H9 (cell line): ENCODE measurements around the gene FBLN1. TPM values are rescaled to one million over a fixed set of nuclear protein-coding genes. Genes with fewer than 3 reads are reported as not detected.

Experiments
- DNase-seq: peaks from one replicate; pipeline ENCODE4 v3.0.0-alpha.2; 2017
- H2AFZ ChIP-seq: one replicate; pipeline ENCODE4 v1.6.1; 2013; ENCODE audit warnings: mild to moderate bottlenecking, low read length, control low read depth, moderate library complexity
- H2AK5ac ChIP-seq: 2 replicates; pipeline ENCODE4 v1.6.1; 2013; ENCODE audit warnings: low read length, control low read depth, mixed read lengths; ENCODE audit not compliant: insufficient read length
- H2BK120ac ChIP-seq: one replicate; pipeline ENCODE4 v1.6.1; 2013; ENCODE audit warnings: low read depth, mild to moderate bottlenecking, low read length, control low read depth, inconsistent platforms; ENCODE audit not compliant: poor library complexity, severe bottlenecking
- H2BK12ac ChIP-seq: 2 replicates; pipeline ENCODE4 v1.6.1; 2013; ENCODE audit warnings: low read length, control low read depth, mixed read lengths, low read depth; ENCODE audit not compliant: insufficient read length
- H2BK15ac ChIP-seq: 2 replicates; pipeline ENCODE4 v1.6.1; 2013; ENCODE audit warnings: low read depth, low read length, control low read depth
- H2BK20ac ChIP-seq: one replicate; pipeline ENCODE4 v1.6.1; 2013; ENCODE audit warnings: low read depth, mild to moderate bottlenecking, low read length, control low read depth, inconsistent platforms; ENCODE audit not compliant: poor library complexity, severe bottlenecking
- H2BK5ac ChIP-seq: 2 replicates; pipeline ENCODE4 v1.6.1; 2013; ENCODE audit warnings: low read length, control low read depth, mixed read lengths; ENCODE audit not compliant: insufficient read length
- H3K14ac ChIP-seq: 2 replicates; pipeline ENCODE4 v1.6.1; 2013; ENCODE audit warnings: low read length, control low read depth; ENCODE audit not compliant: insufficient read depth
- H3K18ac ChIP-seq: 2 replicates; pipeline ENCODE4 v1.6.1; 2013; ENCODE audit warnings: low read depth, mild to moderate bottlenecking, mixed read lengths, low read length, control low read depth; ENCODE audit not compliant: insufficient read length
- H3K23ac ChIP-seq: 2 replicates; pipeline ENCODE4 v1.6.1; 2013; ENCODE audit warnings: low read length, control low read depth, mixed read lengths, low read depth; ENCODE audit not compliant: insufficient read length
- H3K23me2 ChIP-seq: 2 replicates; pipeline ENCODE4 v1.6.1; 2013; ENCODE audit warnings: low read depth, mild to moderate bottlenecking, mixed read lengths, low read length, control low read depth; ENCODE audit not compliant: insufficient read length, poor library complexity, severe bottlenecking
- H3K27ac ChIP-seq: 2 replicates; pipeline ENCODE4 v1.5.1; 2013; ENCODE audit warnings: low read length, control low read depth, mixed read lengths, low read depth; ENCODE audit not compliant: insufficient read length
- H3K27me3 ChIP-seq: 2 replicates; pipeline ENCODE4 v1.6.1; 2013; ENCODE audit warnings: low read length, control low read depth, inconsistent platforms; ENCODE audit not compliant: insufficient read depth
- H3K4ac ChIP-seq: 2 replicates; pipeline ENCODE4 v1.6.1; 2013; ENCODE audit warnings: low read depth, mild to moderate bottlenecking, control low read depth, inconsistent platforms, low read length, moderate library complexity
- H3K4me1 ChIP-seq: 2 replicates; pipeline ENCODE4 v1.6.1; 2013; ENCODE audit warnings: low read length, control low read depth, inconsistent platforms; ENCODE audit not compliant: insufficient read depth
- H3K4me2 ChIP-seq: 2 replicates; pipeline ENCODE4 v1.6.1; 2013; ENCODE audit warnings: low read length, control low read depth, mixed read lengths; ENCODE audit not compliant: insufficient read length, insufficient read depth
- H3K56ac ChIP-seq: 2 replicates; pipeline ENCODE4 v1.6.1; 2013; ENCODE audit warnings: low read depth, mild to moderate bottlenecking, mixed read lengths, low read length, control low read depth; ENCODE audit not compliant: insufficient read length
- H3K79me1 ChIP-seq: 2 replicates; pipeline ENCODE4 v1.6.1; 2013; ENCODE audit warnings: low read depth, mild to moderate bottlenecking, moderate library complexity, low read length, control low read depth, inconsistent platforms; ENCODE audit not compliant: insufficient read depth, poor library complexity, severe bottlenecking
- H3K79me2 ChIP-seq: 2 replicates; pipeline ENCODE4 v1.6.1; 2013; ENCODE audit warnings: low read length, control low read depth, inconsistent platforms; ENCODE audit not compliant: insufficient read depth
- H3K9ac ChIP-seq: 2 replicates; pipeline ENCODE4 v1.6.1; 2013; ENCODE audit warnings: low read length, control low read depth, mixed read lengths; ENCODE audit not compliant: insufficient read length; ENCODE audit errors: extremely low read depth
- H3K9me3 ChIP-seq: one replicate; pipeline ENCODE4 v1.6.1; 2013; ENCODE audit warnings: low read depth, low read length, inconsistent platforms; ENCODE audit not compliant: control insufficient read depth
- H3T11ph ChIP-seq: one replicate; pipeline ENCODE4 v1.6.1; 2013; ENCODE audit warnings: mild to moderate bottlenecking, low read length, control low read depth, inconsistent platforms
- H4K20me1 ChIP-seq: one replicate; pipeline ENCODE4 v1.6.1; 2013; ENCODE audit not compliant: control insufficient read depth, insufficient read length, insufficient read depth
- H4K5ac ChIP-seq: 2 replicates; pipeline ENCODE4 v1.6.1; 2013; ENCODE audit warnings: low read depth, mild to moderate bottlenecking, mixed read lengths, low read length, control low read depth; ENCODE audit not compliant: insufficient read length
- H4K8ac ChIP-seq: replicated peaks from 2 replicates; pipeline ENCODE4 v1.6.1; 2013; ENCODE audit warnings: low read length, control low read depth, mixed read lengths, low read depth; ENCODE audit not compliant: insufficient read length
- H4K91ac ChIP-seq: 2 replicates; pipeline ENCODE4 v1.6.1; 2013; ENCODE audit warnings: low read depth, mild to moderate bottlenecking, moderate library complexity, mixed read lengths, low read length, control low read depth; ENCODE audit not compliant: insufficient read length
- H3K27ac Mint-ChIP-seq, 3 experiments: 2 replicates in 2 of 3; 3 replicates in 1 of 3; pipeline ENCODE4 v1.8.0; 2020 to 2021; ENCODE audit warnings: mixed read lengths in 3 of 3, mild to moderate bottlenecking in 1 of 3, moderate library complexity in 1 of 3
- H3K27me3 Mint-ChIP-seq: 2 replicates; pipeline ENCODE4 v1.8.0; 2021; ENCODE audit warnings: low read depth, mild to moderate bottlenecking, moderate library complexity, mixed read lengths
- H3K36me3 Mint-ChIP-seq, 3 experiments: 2 replicates in 2 of 3; 3 replicates in 1 of 3; pipeline ENCODE4 v1.8.0; 2020 to 2021; ENCODE audit warnings: low read depth in 3 of 3, mixed read lengths in 3 of 3; ENCODE audit not compliant: insufficient read depth in 1 of 3
- H3K4me1 Mint-ChIP-seq, 2 experiments: 2 replicates each; pipeline ENCODE4 v1.8.0; 2020; ENCODE audit warnings: mixed read lengths in 2 of 2
- H3K4me3 Mint-ChIP-seq, 2 experiments: 2 replicates in 1 of 2; 3 replicates in 1 of 2; pipeline ENCODE4 v1.8.0; 2020 to 2021; ENCODE audit warnings: mild to moderate bottlenecking in 2 of 2, mixed read lengths in 2 of 2, moderate library complexity in 1 of 2
- H3K9me3 Mint-ChIP-seq, 2 experiments: 2 replicates in 1 of 2; 3 replicates in 1 of 2; pipeline ENCODE4 v1.8.0; 2020; ENCODE audit warnings: mild to moderate bottlenecking in 2 of 2, mixed read lengths in 2 of 2, moderate library complexity in 1 of 2
- WGBS: extraction: QIAGEN DNeasy Blood & Tissue Kit; methylation state at CpG from one replicate; pipeline ENCODE4 v1.1.7; 2013; ENCODE audit warnings: missing lambda C conversion rate, low lambda C conversion rate, mixed read lengths; ENCODE audit not compliant: insufficient read length; ENCODE audit errors: extremely low coverage; 5-methylcytosine and 5-hydroxymethylcytosine counted together
- total RNA-seq: library from RNA; stranded (reverse); gene quantifications from 2 replicates; pipeline ENCODE4 v1.2.1, GENCODE V29; 2021
- TF ChIP-seq, protein P1 (sequence below): fragments of 200-600 bp; sonication (generic); conservative IDR thresholded peaks from 3 replicates; pipeline ENCODE4 v1.8.0; 2021; ENCODE audit warnings: antibody characterized with exemption, mild to moderate bottlenecking

FBLN1 gene
- total RNA-seq, 1 experiment from 2014 or later: 140 TPM

DNA sequence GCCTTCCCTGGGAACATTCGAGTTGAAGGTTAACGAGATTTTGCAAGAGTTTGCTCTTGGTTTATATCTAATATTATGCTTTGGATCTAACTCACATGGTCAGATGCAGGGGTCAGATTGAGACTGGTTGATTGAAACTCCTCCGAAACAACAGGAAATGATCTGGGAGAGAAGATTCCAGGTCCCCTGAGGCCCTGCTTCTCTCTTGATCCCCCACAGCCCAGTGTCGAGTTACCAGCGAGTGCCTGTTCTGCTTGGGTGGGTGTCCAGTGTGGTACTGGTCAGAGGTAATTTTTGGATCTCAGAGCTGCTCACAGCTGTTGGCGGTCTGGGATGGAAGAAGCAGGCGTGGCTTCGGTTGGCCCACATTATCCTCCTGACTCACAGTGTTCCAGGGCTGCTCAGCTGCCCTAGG lies 9.2 kb downstream of the FBLN1 start:
- no peaks in the 10 kb centered on the region for H3K23me2 ChIP-seq

More for the DNA sequence above, 9.2 kb downstream of the FBLN1 start:
- no peak overlapping the region for H3K4ac ChIP-seq
- H2BK12ac ChIP-seq: no peak overlapping the region
- WGBS: no CpG with 5 or more reads among the region's 8 CpGs
- H3K27me3 ChIP-seq: no peaks in the 10 kb centered on the region
- Mint-ChIP-seq H3K4me1 (peaks cover 74 to 81% of the 10 kb centered on the region in 2 experiments), H3K4me3 (no peak overlapping the region), H3K27ac (peak overlapping the region; percentile 39 to 80 (median 57); a peak in 6 of 7 replicates), H3K9me3 (no peaks in the 10 kb centered on the region), H3K36me3 (peaks cover 5 to 14% (median 8%) of the 10 kb centered on the region in 3 experiments; a peak in 6 of 7 replicates), H3K27me3 (no peaks in the 10 kb centered on the region)
- H2BK20ac ChIP-seq: no peak overlapping the region
- no peak overlapping the region for H3K9ac ChIP-seq
- H3K23ac ChIP-seq: no peak overlapping the region
- H3K9me3 ChIP-seq: no peaks in the 10 kb centered on the region
- H3T11ph ChIP-seq: no peak overlapping the region
- H3K79me2 ChIP-seq: peaks cover 15% of the 10 kb centered on the region; the same call in 1 of the 2 replicates
- no peak overlapping the region for H2AFZ ChIP-seq
- no peak overlapping the region for H2AK5ac ChIP-seq
- H3K4me1 ChIP-seq: peaks cover 7% of the 10 kb centered on the region; the same call in 1 of the 2 replicates
- H2BK5ac ChIP-seq: no peak overlapping the region
- no peak overlapping the region for H3K4me2 ChIP-seq
- no peak overlapping the region for H2BK15ac ChIP-seq
- DNase-seq: no peak
- no peaks in the 10 kb centered on the region for H4K20me1 ChIP-seq
- TF ChIP-seq, protein P1, sequence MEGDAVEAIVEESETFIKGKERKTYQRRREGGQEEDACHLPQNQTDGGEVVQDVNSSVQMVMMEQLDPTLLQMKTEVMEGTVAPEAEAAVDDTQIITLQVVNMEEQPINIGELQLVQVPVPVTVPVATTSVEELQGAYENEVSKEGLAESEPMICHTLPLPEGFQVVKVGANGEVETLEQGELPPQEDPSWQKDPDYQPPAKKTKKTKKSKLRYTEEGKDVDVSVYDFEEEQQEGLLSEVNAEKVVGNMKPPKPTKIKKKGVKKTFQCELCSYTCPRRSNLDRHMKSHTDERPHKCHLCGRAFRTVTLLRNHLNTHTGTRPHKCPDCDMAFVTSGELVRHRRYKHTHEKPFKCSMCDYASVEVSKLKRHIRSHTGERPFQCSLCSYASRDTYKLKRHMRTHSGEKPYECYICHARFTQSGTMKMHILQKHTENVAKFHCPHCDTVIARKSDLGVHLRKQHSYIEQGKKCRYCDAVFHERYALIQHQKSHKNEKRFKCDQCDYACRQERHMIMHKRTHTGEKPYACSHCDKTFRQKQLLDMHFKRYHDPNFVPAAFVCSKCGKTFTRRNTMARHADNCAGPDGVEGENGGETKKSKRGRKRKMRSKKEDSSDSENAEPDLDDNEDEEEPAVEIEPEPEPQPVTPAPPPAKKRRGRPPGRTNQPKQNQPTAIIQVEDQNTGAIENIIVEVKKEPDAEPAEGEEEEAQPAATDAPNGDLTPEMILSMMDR: no peak
- H4K91ac ChIP-seq: no peak overlapping the region
- H3K27ac ChIP-seq: no peak overlapping the region
- no peak overlapping the region for H4K5ac ChIP-seq
- H4K8ac ChIP-seq: no peak overlapping the region
- no peak overlapping the region for H2BK120ac ChIP-seq
- H3K18ac ChIP-seq: no peak overlapping the region
- peaks cover 5% of the 10 kb centered on the region for H3K79me1 ChIP-seq
- H3K56ac ChIP-seq: no peak overlapping the region
- no peak overlapping the region for H3K14ac ChIP-seq
